HepG2 (cell line): ENCODE data around the gene UNG. TPM values are rescaled to one million over a fixed set of nuclear protein-coding genes. Genes with fewer than 3 reads are reported as not detected.

ENCODE experiments used
- HDAC1 ChIP-seq: sonication (generic); formaldehyde crosslinking; IDR thresholded peaks from 2 replicates; pipeline ENCODE4 v1.5.1; 2020; ENCODE audit warnings: mild to moderate bottlenecking, missing genetic modification reagents
- HNRNPLL ChIP-seq: fragments of 200-400 bp; formaldehyde crosslinking; IDR thresholded peaks from 2 replicates; pipeline ENCODE4 v1.6.1; 2017; ENCODE audit warnings: mild to moderate bottlenecking, low read depth, low read length; ENCODE audit not compliant: poor library complexity, severe bottlenecking
- KDM2A ChIP-seq: sonication (generic); formaldehyde crosslinking; IDR thresholded peaks from 2 replicates; pipeline ENCODE4 v1.4.0; 2020; ENCODE audit warnings: low read depth, missing genetic modification reagents, borderline replicate concordance
- MYNN ChIP-seq: sonication (generic); formaldehyde crosslinking; IDR thresholded peaks from 2 replicates; pipeline ENCODE4 v1.4.0; 2020; ENCODE audit warnings: mild to moderate bottlenecking, low read depth, missing genetic modification reagents
- NRL ChIP-seq: sonication (generic); formaldehyde crosslinking; IDR thresholded peaks from 2 replicates; pipeline ENCODE4 v1.5.0; 2020; ENCODE audit warnings: missing genetic modification reagents, mild to moderate bottlenecking, moderate library complexity, borderline replicate concordance
- RAD21 ChIP-seq: fragments of 450-650 bp; formaldehyde crosslinking; IDR thresholded peaks from 2 replicates; pipeline ENCODE4 v1.5.0; 2020; ENCODE audit warnings: mild to moderate bottlenecking
- SMC3 ChIP-seq: IDR thresholded peaks from 2 replicates; pipeline ENCODE4 v1.6.1; 2011; ENCODE audit warnings: low read length, improper control_type of control experiment
- SOX13 ChIP-seq, 3 experiments: fragments of 450-650 bp in 1 of 3; sonication (generic) in 1 of 3; formaldehyde crosslinking in 1 of 3; IDR thresholded peaks in 2 of 3; conservative IDR thresholded peaks in 1 of 3; 2 replicates each; pipeline versions ENCODE4 v1.5.0 to v1.6.1; 2016 to 2020; ENCODE audit warnings: antibody characterized with exemption in 1 of 3, mild to moderate bottlenecking in 1 of 3, missing compliant biosample characterization in 1 of 3, missing genetic modification reagents in 1 of 3, moderate library complexity in 1 of 3
- SP1 ChIP-seq, 2 experiments: fragments of 450-650 bp in 1 of 2; sonication (generic) in 1 of 2; formaldehyde crosslinking in 1 of 2; IDR thresholded peaks; 2 replicates each; pipeline versions ENCODE4 v1.4.0 to v1.6.1; 2016 to 2020; ENCODE audit warnings: missing genetic modification reagents in 1 of 2
- SRY ChIP-seq: sonication (generic); formaldehyde crosslinking; IDR thresholded peaks from 2 replicates; pipeline ENCODE4 v1.8.0; 2022; ENCODE audit warnings: mild to moderate bottlenecking, missing genetic modification reagents
- TFDP1 ChIP-seq: IDR thresholded peaks from 2 replicates; pipeline ENCODE4 v1.6.1; 2016; ENCODE audit warnings: missing compliant biosample characterization, missing genetic modification reagents, borderline replicate concordance
- ZNF530 ChIP-seq: sonication (generic); formaldehyde crosslinking; IDR thresholded peaks from 2 replicates; pipeline ENCODE4 v1.5.0; 2020; ENCODE audit warnings: low read depth, mild to moderate bottlenecking, missing genetic modification reagents
- ZSCAN20 ChIP-seq: sonication (generic); formaldehyde crosslinking; IDR thresholded peaks from 2 replicates; pipeline ENCODE4 v1.4.0; 2020; ENCODE audit warnings: missing genetic modification reagents, mild to moderate bottlenecking, borderline replicate concordance
- ZSCAN31 ChIP-seq: sonication (generic); formaldehyde crosslinking; IDR thresholded peaks from 2 replicates; pipeline ENCODE4 v1.5.0; 2020; ENCODE audit warnings: low read depth, mild to moderate bottlenecking, missing genetic modification reagents
- polyA plus RNA-seq, 8 experiments: library from polyadenylated mRNA; depleted of rRNA in 3 of 8; stranded (reverse) in 7 of 8; unstranded in 1 of 8; fragments of >200 nt; fragmentation: Illumina TruSeq in 4 of 8; extraction: Trizol in 4 of 8; gene quantifications; 2 replicates each; pipeline versions ENCODE4 v1.2.1 to v1.2.3, GENCODE V29; 2011 to 2016; ENCODE audit warnings: low read depth in 4 of 8, missing spikeins in 1 of 8, mixed read lengths in 1 of 8; ENCODE audit not compliant: insufficient read depth in 1 of 8
- total RNA-seq, 5 experiments: library from RNA; depleted of rRNA; stranded (reverse); fragments of >200 nt; fragmentation: Illumina TruSeq; extraction: Trizol; gene quantifications; 2 replicates each; pipeline ENCODE4 v1.2.3, GENCODE V29; 2016; ENCODE audit warnings: low read depth in 1 of 5
- TF ChIP-seq, protein P1 (sequence below): sonication (generic); formaldehyde crosslinking; IDR thresholded peaks from 2 replicates; pipeline ENCODE4 v1.8.0; 2022; ENCODE audit warnings: mild to moderate bottlenecking, missing genetic modification reagents, borderline replicate concordance
- TF ChIP-seq, protein P2 (sequence below): sonication (generic); formaldehyde crosslinking; IDR thresholded peaks from 2 replicates; pipeline ENCODE4 v1.9.0; 2021; ENCODE audit warnings: missing genetic modification reagents, borderline replicate concordance
- TF ChIP-seq, protein P3 (sequence below): sonication (generic); formaldehyde crosslinking; IDR thresholded peaks from 2 replicates; pipeline ENCODE4 v1.4.0; 2020; ENCODE audit warnings: missing genetic modification reagents
- TF ChIP-seq, protein P4 (sequence below), 2 experiments: fragments of 450-650 bp in 1 of 2; sonication (generic) in 1 of 2; formaldehyde crosslinking; IDR thresholded peaks; 2 replicates each; pipeline versions ENCODE4 v1.5.0 to v1.8.0; 2020 to 2022; ENCODE audit warnings: mild to moderate bottlenecking in 1 of 2, missing genetic modification reagents in 1 of 2

UNG gene
- total and polyA plus RNA-seq, 2 of the 13 experiments (the other 11 are each of a cell fraction or from before 2014, with no cell fraction given) = 23.3 to 114 TPM

DNA sequence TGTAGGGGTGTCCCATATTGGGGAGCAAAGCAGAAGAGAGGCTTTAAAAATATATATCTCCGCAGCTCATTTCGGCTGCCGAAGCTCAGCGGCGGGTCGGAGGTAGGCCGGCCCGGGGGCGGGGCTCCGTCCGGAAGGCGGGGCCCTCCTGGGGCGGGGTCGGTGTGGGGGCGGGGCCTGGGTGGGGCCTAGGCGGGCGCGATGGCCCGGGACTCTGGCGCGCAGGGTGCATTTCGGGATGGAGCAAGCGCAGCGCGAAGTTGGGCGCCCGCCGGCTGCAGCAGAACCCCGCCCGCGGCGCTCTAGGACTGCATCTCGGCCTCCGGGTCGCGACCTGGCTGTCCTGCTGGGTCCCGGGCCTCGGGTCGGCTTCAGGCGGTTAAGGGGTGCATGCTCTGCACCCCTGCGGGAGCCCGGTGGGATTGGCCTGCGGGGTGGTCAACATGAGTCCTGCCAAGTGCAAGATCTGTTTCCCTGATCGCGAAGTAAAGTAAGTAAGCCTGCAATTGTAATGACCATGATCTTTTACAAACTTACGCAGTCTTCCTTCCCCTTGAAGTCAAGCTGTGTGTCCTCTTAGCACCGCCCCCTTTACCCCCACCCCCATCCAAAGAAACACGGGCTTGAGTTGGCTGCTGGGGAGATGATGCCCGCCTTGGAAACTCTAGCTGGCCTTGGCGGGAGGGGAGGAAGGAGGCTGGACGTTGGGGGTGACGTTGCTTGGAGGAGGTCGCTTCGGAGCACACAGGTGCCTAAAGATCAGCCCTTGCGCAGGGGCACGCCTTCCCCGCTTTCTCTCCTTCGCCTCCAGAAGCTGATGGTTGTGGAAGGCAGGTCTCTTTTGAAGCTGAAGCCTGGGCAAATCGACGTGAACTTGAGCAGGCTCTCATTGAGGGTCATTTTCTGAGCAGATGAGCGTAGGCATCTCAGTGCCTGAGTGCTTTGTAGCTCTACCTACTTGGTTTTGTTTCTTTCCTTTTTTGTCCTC lies 57.3 kb downstream of the UNG start (continued):
- TF ChIP-seq HNRNPLL = peak; percentile 70
- TF ChIP-seq SP1 (IDR thresholded peaks at IDR 0.05) = no peak
- peak; percentile 35 for TF ChIP-seq SP1 (CRISPR knock-in tag; IDR thresholded peaks at IDR 0.05)
- TF ChIP-seq SOX13 (IDR thresholded peaks at IDR 0.05) = no peak
- 0 out of 4 replicates have a peak, but pooled peaks of 1 of the 2 experiments have one; percentile 16 for TF ChIP-seq SOX13 (CRISPR knock-in tag; conservative IDR thresholded peaks at IDR 0.05 in 1 of 2, IDR thresholded peaks at IDR 0.05 in 1 of 2)
- peak; percentile 62; the same call in 1 of the 2 replicates for TF ChIP-seq NRL (CRISPR knock-in tag)
- TF ChIP-seq, protein P1, sequence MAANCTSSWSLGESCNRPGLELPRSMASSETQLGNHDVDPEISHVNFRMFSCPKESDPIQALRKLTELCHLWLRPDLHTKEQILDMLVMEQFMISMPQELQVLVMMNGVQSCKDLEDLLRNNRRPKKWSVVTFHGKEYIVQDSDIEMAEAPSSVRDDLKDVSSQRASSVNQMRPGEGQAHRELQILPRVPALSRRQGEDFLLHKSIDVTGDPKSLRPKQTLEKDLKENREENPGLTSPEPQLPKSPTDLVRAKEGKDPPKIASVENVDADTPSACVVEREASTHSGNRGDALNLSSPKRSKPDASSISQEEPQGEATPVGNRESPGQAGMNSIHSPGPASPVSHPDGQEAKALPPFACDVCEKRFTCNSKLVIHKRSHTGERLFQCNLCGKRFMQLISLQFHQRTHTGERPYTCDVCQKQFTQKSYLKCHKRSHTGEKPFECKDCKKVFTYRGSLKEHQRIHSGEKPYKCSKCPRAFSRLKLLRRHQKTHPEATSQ = no peak
- 0 out of 2 replicates have a peak, but pooled peaks have one; percentile 7 for TF ChIP-seq HDAC1 (CRISPR knock-in tag)
- TF ChIP-seq, protein P2, sequence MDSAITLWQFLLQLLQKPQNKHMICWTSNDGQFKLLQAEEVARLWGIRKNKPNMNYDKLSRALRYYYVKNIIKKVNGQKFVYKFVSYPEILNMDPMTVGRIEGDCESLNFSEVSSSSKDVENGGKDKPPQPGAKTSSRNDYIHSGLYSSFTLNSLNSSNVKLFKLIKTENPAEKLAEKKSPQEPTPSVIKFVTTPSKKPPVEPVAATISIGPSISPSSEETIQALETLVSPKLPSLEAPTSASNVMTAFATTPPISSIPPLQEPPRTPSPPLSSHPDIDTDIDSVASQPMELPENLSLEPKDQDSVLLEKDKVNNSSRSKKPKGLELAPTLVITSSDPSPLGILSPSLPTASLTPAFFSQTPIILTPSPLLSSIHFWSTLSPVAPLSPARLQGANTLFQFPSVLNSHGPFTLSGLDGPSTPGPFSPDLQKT (CRISPR knock-in tag) = no peak
- TF ChIP-seq ZNF530 = no peak
- TF ChIP-seq, protein P3, sequence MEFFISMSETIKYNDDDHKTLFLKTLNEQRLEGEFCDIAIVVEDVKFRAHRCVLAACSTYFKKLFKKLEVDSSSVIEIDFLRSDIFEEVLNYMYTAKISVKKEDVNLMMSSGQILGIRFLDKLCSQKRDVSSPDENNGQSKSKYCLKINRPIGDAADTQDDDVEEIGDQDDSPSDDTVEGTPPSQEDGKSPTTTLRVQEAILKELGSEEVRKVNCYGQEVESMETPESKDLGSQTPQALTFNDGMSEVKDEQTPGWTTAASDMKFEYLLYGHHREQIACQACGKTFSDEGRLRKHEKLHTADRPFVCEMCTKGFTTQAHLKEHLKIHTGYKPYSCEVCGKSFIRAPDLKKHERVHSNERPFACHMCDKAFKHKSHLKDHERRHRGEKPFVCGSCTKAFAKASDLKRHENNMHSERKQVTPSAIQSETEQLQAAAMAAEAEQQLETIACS (CRISPR knock-in tag) = no peak
- 0 out of 2 replicates have a peak, but pooled peaks have one; percentile 23 for TF ChIP-seq KDM2A (CRISPR knock-in tag)
- TF ChIP-seq RAD21 (CRISPR knock-in tag) = peak; percentile 65
- no peak for TF ChIP-seq ZSCAN20 (CRISPR knock-in tag)
- TF ChIP-seq SRY (CRISPR knock-in tag) = peak; percentile 48; the same call in 1 of the 2 replicates
- no peak for TF ChIP-seq SMC3
- peak; percentile 14; the same call in 1 of the 2 replicates for TF ChIP-seq ZSCAN31
- TF ChIP-seq MYNN = no peak; the same call in 1 of the 2 replicates
- TF ChIP-seq, protein P4, sequence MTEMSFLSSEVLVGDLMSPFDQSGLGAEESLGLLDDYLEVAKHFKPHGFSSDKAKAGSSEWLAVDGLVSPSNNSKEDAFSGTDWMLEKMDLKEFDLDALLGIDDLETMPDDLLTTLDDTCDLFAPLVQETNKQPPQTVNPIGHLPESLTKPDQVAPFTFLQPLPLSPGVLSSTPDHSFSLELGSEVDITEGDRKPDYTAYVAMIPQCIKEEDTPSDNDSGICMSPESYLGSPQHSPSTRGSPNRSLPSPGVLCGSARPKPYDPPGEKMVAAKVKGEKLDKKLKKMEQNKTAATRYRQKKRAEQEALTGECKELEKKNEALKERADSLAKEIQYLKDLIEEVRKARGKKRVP (CRISPR knock-in tag; IDR thresholded peaks at IDR 0.05) = 0 out of 4 replicates have a peak, but pooled peaks of 1 of the 2 experiments have one; percentile 6
- TF ChIP-seq TFDP1 = 0 out of 2 replicates have a peak, but pooled peaks have one; percentile 1
